Mesenchymal stem cell (in vitro differentiated cells and primary cell): ENCODE data around the gene KANSL2.
A peak's percentile ranks its signal among the peaks of the same experiment; 100 is the strongest.
"Not testable (repeated sequence)": the region's sequence is repeated elsewhere in the genome, so short reads cannot be mapped to it uniquely, and the experiment has no call there.

ENCODE experiments used
- DNase-seq: peaks from one replicate; pipeline ENCODE4 v3.0.0-alpha.2; 2013
- H2AFZ ChIP-seq: one replicate; pipeline ENCODE4 v1.6.1; 2013; ENCODE audit warnings: low read depth, mild to moderate bottlenecking, control low read depth, inconsistent platforms, low read length, moderate library complexity
- H2AK5ac ChIP-seq: 2 replicates; pipeline ENCODE4 v1.6.1; 2013; ENCODE audit warnings: low read length, moderate library complexity, mild to moderate bottlenecking, inconsistent platforms; ENCODE audit not compliant: severe bottlenecking
- H2BK120ac ChIP-seq: one replicate; pipeline ENCODE4 v1.6.1; 2013; ENCODE audit warnings: low read depth, mild to moderate bottlenecking, inconsistent platforms, low read length, moderate library complexity
- H2BK12ac ChIP-seq, 2 experiments: one replicate each; pipeline ENCODE4 v1.6.1; 2013; ENCODE audit warnings: inconsistent platforms in 2 of 2, low read length in 2 of 2, mild to moderate bottlenecking in 2 of 2, moderate library complexity in 2 of 2, control low read depth in 1 of 2
- H2BK15ac ChIP-seq: one replicate; pipeline ENCODE4 v1.6.1; 2013; ENCODE audit warnings: mild to moderate bottlenecking, low read depth, inconsistent platforms; ENCODE audit not compliant: poor library complexity, severe bottlenecking
- H2BK5ac ChIP-seq: 2 replicates; pipeline ENCODE4 v1.6.1; 2013; ENCODE audit warnings: low read depth, mild to moderate bottlenecking, low read length, control low read depth, inconsistent platforms; ENCODE audit not compliant: poor library complexity, severe bottlenecking
- H3K14ac ChIP-seq, 2 experiments: one replicate each; pipeline ENCODE4 v1.6.1; 2013; ENCODE audit warnings: inconsistent platforms in 2 of 2, low read length in 2 of 2, control low read depth in 1 of 2, mild to moderate bottlenecking in 1 of 2, moderate library complexity in 1 of 2
- H3K18ac ChIP-seq, 2 experiments: one replicate each; pipeline ENCODE4 v1.6.1; 2013; ENCODE audit warnings: inconsistent platforms in 2 of 2, low read length in 2 of 2, control low read depth in 1 of 2, low read depth in 1 of 2, mild to moderate bottlenecking in 1 of 2
- H3K23ac ChIP-seq, 2 experiments: one replicate each; pipeline ENCODE4 v1.6.1; 2013; ENCODE audit warnings: inconsistent platforms in 2 of 2, low read length in 2 of 2, mild to moderate bottlenecking in 2 of 2, moderate library complexity in 2 of 2, control low read depth in 1 of 2
- H3K27ac ChIP-seq: 2 replicates; pipeline ENCODE4 v1.5.1; 2013; ENCODE audit warnings: mild to moderate bottlenecking, moderate library complexity, low read length, control low read depth, inconsistent platforms; ENCODE audit not compliant: poor library complexity, severe bottlenecking
- H3K27me3 ChIP-seq, 2 experiments: 2 replicates each; pipeline versions ENCODE4 v1.6.1 to v1.7.0; 2013; ENCODE audit warnings: low read length in 2 of 2, mild to moderate bottlenecking in 2 of 2, moderate library complexity in 2 of 2, control low read depth in 1 of 2, inconsistent platforms in 1 of 2; ENCODE audit not compliant: control insufficient read depth in 1 of 2, insufficient read depth in 1 of 2
- H3K36me3 ChIP-seq, 2 experiments: 2 replicates each; pipeline versions ENCODE4 v1.6.1 to v1.7.0; 2013; ENCODE audit warnings: low read length in 2 of 2, control low read depth in 1 of 2, inconsistent platforms in 1 of 2, low read depth in 1 of 2, mild to moderate bottlenecking in 1 of 2; ENCODE audit not compliant: insufficient read depth in 2 of 2, control insufficient read depth in 1 of 2
- H3K4ac ChIP-seq, 2 experiments: one replicate each; pipeline ENCODE4 v1.6.1; 2013; ENCODE audit warnings: inconsistent platforms in 2 of 2, low read length in 2 of 2, mild to moderate bottlenecking in 2 of 2, moderate library complexity in 2 of 2, control low read depth in 1 of 2, low read depth in 1 of 2
- H3K4me1 ChIP-seq: 2 replicates; pipeline ENCODE4 v1.6.1; 2013; ENCODE audit warnings: low read depth, low read length, control low read depth; ENCODE audit not compliant: control insufficient read depth, insufficient read depth
- H3K4me2 ChIP-seq: 2 replicates; pipeline ENCODE4 v1.6.1; 2013; ENCODE audit warnings: low read length, mild to moderate bottlenecking, inconsistent platforms; ENCODE audit not compliant: poor library complexity, severe bottlenecking
- H3K4me3 ChIP-seq, 2 experiments: 2 replicates each; pipeline versions ENCODE4 v1.5.1 to v1.7.0; 2013; ENCODE audit warnings: low read length in 2 of 2, mild to moderate bottlenecking in 2 of 2, control low read depth in 1 of 2, low read depth in 1 of 2; ENCODE audit not compliant: insufficient read depth in 1 of 2
- H3K79me1 ChIP-seq: replicated peaks from 2 replicates; pipeline ENCODE4 v1.6.1; 2013; ENCODE audit warnings: mild to moderate bottlenecking, control low read depth, low read length, inconsistent platforms; ENCODE audit not compliant: poor library complexity, severe bottlenecking
- H3K9ac ChIP-seq: 2 replicates; pipeline ENCODE4 v1.7.0; 2013; ENCODE audit warnings: mild to moderate bottlenecking, low read length, moderate library complexity
- H3K9me3 ChIP-seq: 2 replicates; pipeline ENCODE4 v1.7.0; 2013; ENCODE audit warnings: mild to moderate bottlenecking, low read length; ENCODE audit not compliant: control insufficient read depth
- H4K8ac ChIP-seq: one replicate; pipeline ENCODE4 v1.6.1; 2013; ENCODE audit warnings: inconsistent platforms, mild to moderate bottlenecking, low read length, moderate library complexity
- H4K91ac ChIP-seq: one replicate; pipeline ENCODE4 v1.6.1; 2013; ENCODE audit warnings: mild to moderate bottlenecking, low read length, inconsistent platforms
- WGBS: methylation state at CpG from one replicate; pipeline ENCODE4 v1.1.7; 2013; ENCODE audit warnings: mixed read lengths; 5-methylcytosine and 5-hydroxymethylcytosine counted together

KANSL2 gene

DNA sequence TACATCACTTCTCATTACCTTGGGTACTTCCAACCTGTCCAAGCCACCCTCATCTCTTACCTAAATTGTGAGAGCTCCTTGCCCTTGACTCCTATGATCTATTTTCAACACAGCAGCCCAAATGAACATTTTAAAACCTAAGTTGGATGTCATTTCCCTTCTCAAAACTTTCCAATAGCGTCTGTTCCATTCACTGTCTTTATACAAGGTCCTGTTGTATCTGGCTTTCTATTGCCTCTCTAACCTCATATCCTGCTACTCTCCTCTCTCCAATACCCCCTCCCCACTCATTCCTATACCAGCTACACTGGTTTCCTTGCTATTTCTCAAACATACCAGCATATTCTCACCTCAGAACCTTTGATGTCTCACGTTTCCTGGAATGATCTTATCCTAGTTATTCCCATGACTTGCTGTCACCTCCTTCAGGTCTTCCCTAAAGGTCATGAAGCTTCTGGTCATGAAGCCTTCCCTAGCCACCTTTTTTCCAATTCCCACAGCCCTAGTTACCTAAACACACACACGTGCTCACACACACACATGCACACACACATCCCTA is 4.1 kb upstream of the KANSL2 start:
- Histone ChIP-seq H2BK12ac (no peak overlapping the region), H3K79me1 (peaks cover 6% of the 10 kb centered on the region), H3K14ac (no peak overlapping the region), H3K4me3 (no peak overlapping the region), H4K8ac (no peak overlapping the region), H3K9ac (no peak overlapping the region), H2BK15ac (no peak overlapping the region), H3K18ac (no peak overlapping the region), H2BK120ac (no peak overlapping the region), H4K91ac (no peak overlapping the region), H3K4ac (no peak overlapping the region), H3K4me2 (no peak overlapping the region), H2AK5ac (no peak overlapping the region), H3K23ac (peak overlapping the region in 1 of 2 experiments; percentile 73), H2AFZ (no peak overlapping the region), H3K9me3 (no peaks in the 10 kb centered on the region), H3K27me3 (no peaks in the 10 kb centered on the region), H3K36me3 (peaks cover 5 to 34% of the 10 kb centered on the region in 2 experiments), H3K27ac (no peak overlapping the region), H3K4me1 (no peaks in the 10 kb centered on the region), H2BK5ac (no peak overlapping the region)
- DNase-seq, result no peak
- WGBS, result 49% methylated on average over 3 of the region's 3 CpGs

DNA sequence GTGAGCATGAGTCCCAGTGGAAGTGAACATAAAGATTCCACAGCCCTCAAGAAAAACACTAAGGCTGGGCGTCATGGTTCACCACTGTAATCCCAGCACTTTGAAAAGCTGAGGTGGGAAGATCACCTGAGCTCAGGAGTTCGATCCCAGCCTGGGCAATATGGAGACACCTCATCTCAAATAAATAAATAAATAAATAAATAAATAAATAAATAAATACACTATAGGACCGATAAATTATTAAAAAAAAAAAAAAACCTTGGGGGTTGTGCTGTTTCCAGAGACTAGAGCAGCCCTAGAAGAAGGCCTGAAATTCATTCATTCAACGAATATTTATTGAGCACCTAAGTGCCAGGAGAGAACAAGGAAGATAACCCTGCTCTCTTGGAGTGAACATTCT is 1.5 kb upstream of the KANSL2 start:
- no peak for DNase-seq
- H2AFZ ChIP-seq, result no peak overlapping the region
- H4K91ac ChIP-seq, result no peak overlapping the region
- H2AK5ac ChIP-seq, result no peak overlapping the region
- no peak overlapping the region for H3K23ac ChIP-seq
- no peak overlapping the region for H2BK15ac ChIP-seq
- H3K27me3 ChIP-seq, result no peaks in the 10 kb centered on the region
- peak overlapping the region; percentile 10 for H2BK5ac ChIP-seq
- H3K4me1 ChIP-seq, result peaks cover 12% of the 10 kb centered on the region
- H3K14ac ChIP-seq, result no peak overlapping the region
- no peak overlapping the region for H3K18ac ChIP-seq
- no peaks in the 10 kb centered on the region for H3K9me3 ChIP-seq
- H3K27ac ChIP-seq, result no peak overlapping the region
- 97% methylated on average over 3 of the region's 4 CpGs for WGBS
- H2BK120ac ChIP-seq, result no peak overlapping the region
- no peaks in the 10 kb centered on the region for H3K79me1 ChIP-seq
- no peak overlapping the region for H3K4ac ChIP-seq
- H3K4me3 ChIP-seq, result no peak overlapping the region
- no peak overlapping the region for H2BK12ac ChIP-seq
- no peak overlapping the region for H4K8ac ChIP-seq
- peaks cover 5 to 27% of the 10 kb centered on the region in 2 experiments for H3K36me3 ChIP-seq
- no peak overlapping the region for H3K4me2 ChIP-seq
- no peak overlapping the region for H3K9ac ChIP-seq

DNA sequence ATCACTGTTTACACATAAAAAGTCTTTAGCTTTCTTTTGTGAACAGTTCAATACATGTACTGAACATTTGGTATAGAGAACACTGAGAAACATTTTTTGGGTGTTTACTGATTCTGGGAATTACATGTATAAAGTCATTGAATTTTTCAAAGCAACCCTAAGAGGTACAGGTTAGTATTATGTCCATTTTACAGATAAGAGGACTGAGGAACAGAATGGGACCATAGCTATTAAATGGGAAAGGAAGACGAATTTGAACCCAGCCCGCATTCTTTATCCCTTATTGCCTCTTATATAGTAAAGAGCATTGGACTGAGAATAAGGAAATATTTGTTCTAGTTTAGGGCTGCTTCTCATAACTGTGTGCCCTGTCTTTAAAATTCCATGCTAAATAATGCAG is 889 bp upstream of the KANSL2 start:
- H2BK5ac ChIP-seq, result no peak overlapping the region

DNA sequence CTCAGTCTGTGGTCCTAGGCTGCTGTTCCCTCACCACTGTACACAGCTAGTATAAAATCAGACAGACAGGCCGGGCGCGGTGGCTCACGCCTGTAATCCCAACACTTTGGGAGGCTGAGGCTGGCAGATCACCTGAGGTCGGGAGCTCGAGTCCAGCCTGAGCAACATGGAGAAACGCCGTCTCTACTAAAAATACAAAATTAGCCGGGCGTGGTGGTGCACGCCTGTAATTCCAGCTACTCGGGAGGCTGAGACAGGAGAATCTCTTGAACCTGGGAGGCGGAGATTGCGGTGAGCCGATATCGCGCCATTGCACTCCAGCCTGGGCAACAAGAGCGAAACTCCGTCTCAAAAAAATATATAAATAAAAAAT is 481 bp upstream of the KANSL2 start:
- H3K14ac ChIP-seq, H3K79me1 ChIP-seq, H2BK120ac ChIP-seq, H4K91ac ChIP-seq, H2BK15ac ChIP-seq, H4K8ac ChIP-seq, DNase-seq, H3K27me3 ChIP-seq, H2AK5ac ChIP-seq, H2BK5ac ChIP-seq, H3K23ac ChIP-seq, H3K18ac ChIP-seq, H3K9me3 ChIP-seq, H2BK12ac ChIP-seq, H3K4ac ChIP-seq: not testable (repeated sequence)
- H3K36me3 ChIP-seq, result peaks cover 2 to 29% of the 10 kb centered on the region in 2 experiments
- peak overlapping the region; percentile 76 for H3K4me2 ChIP-seq
- peak overlapping the region; percentile 94 for H3K9ac ChIP-seq
- peak overlapping the region; percentile 40 for H3K27ac ChIP-seq
- H3K4me1 ChIP-seq, result peaks cover 12% of the 10 kb centered on the region
- WGBS, result 4% methylated on average over 14 of the region's 19 CpGs
- peak overlapping the region; percentile 57 to 88 for H3K4me3 ChIP-seq
- H2AFZ ChIP-seq, result peak overlapping the region; percentile 91

More for the DNA sequence above, 889 bp upstream of the KANSL2 start:
- Histone ChIP-seq H3K27me3 (no peaks in the 10 kb centered on the region), H4K91ac (no peak overlapping the region), H3K4me2 (no peak overlapping the region), H3K18ac (no peak overlapping the region), H3K27ac (no peak overlapping the region), H4K8ac (no peak overlapping the region), H3K14ac (no peak overlapping the region), H2BK120ac (no peak overlapping the region), H3K9me3 (no peaks in the 10 kb centered on the region), H2BK15ac (no peak overlapping the region), H3K23ac (no peak overlapping the region), H3K36me3 (peaks cover 3 to 30% of the 10 kb centered on the region in 2 experiments), H3K79me1 (no peaks in the 10 kb centered on the region), H3K4me3 (peak overlapping the region in 1 of 2 experiments; percentile 88), H2AFZ (no peak overlapping the region), H3K4ac (no peak overlapping the region), H2BK12ac (no peak overlapping the region), H3K9ac (peak overlapping the region; percentile 94), H3K4me1 (peaks cover 12% of the 10 kb centered on the region), H2AK5ac (no peak overlapping the region)
- 100% methylated on average over 2 of the region's 2 CpGs for WGBS
- no peak for DNase-seq
